ENCODE measurements around the gene P4HA3.

P4HA3 gene

DNA sequence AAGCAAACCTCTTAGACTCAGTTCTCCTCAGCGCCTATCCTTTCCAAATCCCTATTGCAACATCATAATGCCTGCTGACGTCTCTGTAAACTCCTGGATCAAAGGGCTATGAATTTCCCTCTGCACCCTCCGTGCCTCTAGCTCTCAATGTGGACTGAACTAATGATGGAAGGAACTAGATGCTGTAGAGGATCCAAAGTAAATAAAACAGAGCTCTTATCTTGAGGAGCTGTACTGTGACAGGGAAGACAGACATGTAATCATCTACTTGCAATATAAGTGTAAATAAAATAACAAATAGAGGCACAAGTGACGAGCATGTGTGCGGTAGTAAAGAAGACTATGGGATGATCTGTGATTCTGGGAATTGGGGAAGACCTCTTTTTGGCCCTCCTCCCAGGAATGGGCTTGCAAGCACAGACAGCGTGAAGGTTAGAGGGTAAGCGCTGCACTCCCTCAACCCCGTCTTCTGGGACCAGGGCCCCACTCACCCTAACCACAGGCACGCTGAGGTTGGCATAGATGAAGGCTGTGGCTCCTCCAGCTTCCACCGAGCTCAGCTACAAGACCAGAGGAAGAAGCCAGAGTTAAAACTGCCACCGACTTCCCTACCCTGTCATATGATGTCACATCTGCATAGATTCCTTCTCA lies 42.2 kb downstream of the P4HA3 start:
- no peak overlapping the region for H3K4me3 ChIP-seq (replicated peaks; ENCODE audit: low read depth, low read length)
- DNase-seq (ENCODE audit: low read depth), result peak; percentile 63
- no peak for TF ChIP-seq CTCF (IDR thresholded peaks at IDR 0.05; ENCODE audit: low read length, missing control alignments)

DNA sequence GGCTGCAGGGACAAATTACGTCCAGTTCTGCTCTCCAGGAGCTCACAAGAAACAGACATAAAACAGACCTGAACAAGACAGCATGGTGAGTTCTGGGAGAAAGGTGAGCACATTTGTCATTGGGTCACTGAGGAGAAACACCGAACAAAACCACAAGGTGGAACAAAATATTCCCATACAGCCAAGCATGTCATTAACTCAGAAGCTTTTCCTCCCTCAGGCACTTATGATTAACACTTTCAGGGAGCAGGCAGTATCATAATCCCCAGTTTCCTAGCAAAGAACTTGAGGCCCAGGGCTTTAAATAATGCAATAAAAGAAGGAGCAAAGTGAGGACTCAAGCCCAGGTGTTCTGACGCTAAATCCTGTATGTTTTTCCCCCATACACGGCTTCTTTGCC lies 43.0 kb downstream of the P4HA3 start:
- no peak for TF ChIP-seq CTCF (IDR thresholded peaks at IDR 0.05; ENCODE audit: low read length, missing control alignments)
- no peak for DNase-seq (ENCODE audit: low read depth)
- H3K4me3 ChIP-seq (replicated peaks; ENCODE audit: low read depth, low read length), result no peak overlapping the region

DNA sequence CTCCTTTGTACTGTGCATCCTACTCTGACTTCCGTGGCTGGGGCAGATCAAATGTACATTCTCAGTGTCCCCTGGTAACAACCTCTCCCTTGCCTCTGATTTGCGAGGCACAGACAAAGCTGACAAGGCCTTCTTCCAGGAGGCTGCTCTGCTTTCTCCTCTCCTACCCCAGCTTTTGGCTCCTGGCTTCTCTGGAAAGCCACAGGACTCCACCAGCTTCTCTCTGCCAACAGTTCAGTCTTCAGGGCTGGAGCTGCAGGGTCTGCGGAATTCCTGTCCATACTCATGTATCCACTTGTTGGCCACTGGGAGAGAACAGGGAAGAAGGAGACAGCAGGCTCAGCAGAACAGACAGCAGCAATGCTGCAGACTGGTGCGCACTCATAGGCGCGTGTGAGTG lies 44.4 kb downstream of the P4HA3 start:
- no peak for TF ChIP-seq CTCF (IDR thresholded peaks at IDR 0.05; ENCODE audit: low read length, missing control alignments)
- DNase-seq (ENCODE audit: low read depth), result no peak
- H3K4me3 ChIP-seq (replicated peaks; ENCODE audit: low read depth, low read length), result no peak overlapping the region

GRCh38 chr11:74265256-74265655 lies 46.2 kb downstream of the P4HA3 start:
- no peak overlapping the region for H3K4me3 ChIP-seq (replicated peaks; ENCODE audit: low read depth, low read length)
- TF ChIP-seq CTCF (IDR thresholded peaks at IDR 0.05; ENCODE audit: low read length, missing control alignments), result no peak
- no peak for DNase-seq (ENCODE audit: low read depth)

GRCh38 chr11:74262725-74263124 lies 48.7 kb downstream of the P4HA3 start:
- DNase-seq (ENCODE audit: low read depth), result no peak
- no peak for TF ChIP-seq CTCF (IDR thresholded peaks at IDR 0.05; ENCODE audit: low read length, missing control alignments)
- H3K4me3 ChIP-seq (replicated peaks; ENCODE audit: low read depth, low read length), result no peak overlapping the region

GRCh38 chr11:74257959-74258553 lies 53.4 kb downstream of the P4HA3 start:
- DNase-seq (ENCODE audit: low read depth), result peak; percentile 74
- no peak overlapping the region for H3K4me3 ChIP-seq (replicated peaks; ENCODE audit: low read depth, low read length)
- TF ChIP-seq CTCF (IDR thresholded peaks at IDR 0.05; ENCODE audit: low read length, missing control alignments), result no peak
